ENCODE measurements around the gene ATF3.

ATF3 gene

GRCh38 chr1:212565571-212566305 is 42.8 kb upstream of the ATF3 start:
- H3K9ac ChIP-seq (ENCODE audit: low read length) = no peak overlapping the region
- no peaks in the 10 kb centered on the region for H3K36me3 ChIP-seq (ENCODE audit: insufficient read depth, low read length)
- H3F3A ChIP-seq (ENCODE audit: insufficient read depth, low read length) = no peaks in the 10 kb centered on the region
- no peaks in the 10 kb centered on the region for H4K20me1 ChIP-seq (ENCODE audit: insufficient read depth, low read length)
- no peak overlapping the region for H3K27ac ChIP-seq (ENCODE audit: low read depth, low read length, poor library complexity, severe bottlenecking)
- no peaks in the 10 kb centered on the region for H3K9me3 ChIP-seq (ENCODE audit: low read length)
- no peak overlapping the region for H2AFZ ChIP-seq (ENCODE audit: low read length)
- no peak overlapping the region for H3K4me2 ChIP-seq (ENCODE audit: low read length)
- H3K4me3 ChIP-seq (ENCODE audit: low read depth, low read length, poor library complexity, severe bottlenecking) = no peak overlapping the region
- H3K9me2 ChIP-seq (ENCODE audit: low read depth, low read length) = no peaks in the 10 kb centered on the region
- H3K27me3 ChIP-seq (ENCODE audit: insufficient read depth, low read length) = peaks cover 7% of the 10 kb centered on the region; the same call in 1 of the 2 replicates
- TF ChIP-seq EZH2 (IDR thresholded peaks at IDR 0.05; ENCODE audit: borderline replicate concordance, low read length) = no peak
- TF ChIP-seq, protein P1, sequence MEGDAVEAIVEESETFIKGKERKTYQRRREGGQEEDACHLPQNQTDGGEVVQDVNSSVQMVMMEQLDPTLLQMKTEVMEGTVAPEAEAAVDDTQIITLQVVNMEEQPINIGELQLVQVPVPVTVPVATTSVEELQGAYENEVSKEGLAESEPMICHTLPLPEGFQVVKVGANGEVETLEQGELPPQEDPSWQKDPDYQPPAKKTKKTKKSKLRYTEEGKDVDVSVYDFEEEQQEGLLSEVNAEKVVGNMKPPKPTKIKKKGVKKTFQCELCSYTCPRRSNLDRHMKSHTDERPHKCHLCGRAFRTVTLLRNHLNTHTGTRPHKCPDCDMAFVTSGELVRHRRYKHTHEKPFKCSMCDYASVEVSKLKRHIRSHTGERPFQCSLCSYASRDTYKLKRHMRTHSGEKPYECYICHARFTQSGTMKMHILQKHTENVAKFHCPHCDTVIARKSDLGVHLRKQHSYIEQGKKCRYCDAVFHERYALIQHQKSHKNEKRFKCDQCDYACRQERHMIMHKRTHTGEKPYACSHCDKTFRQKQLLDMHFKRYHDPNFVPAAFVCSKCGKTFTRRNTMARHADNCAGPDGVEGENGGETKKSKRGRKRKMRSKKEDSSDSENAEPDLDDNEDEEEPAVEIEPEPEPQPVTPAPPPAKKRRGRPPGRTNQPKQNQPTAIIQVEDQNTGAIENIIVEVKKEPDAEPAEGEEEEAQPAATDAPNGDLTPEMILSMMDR (IDR thresholded peaks at IDR 0.05; ENCODE audit: low read length) = no peak
- H3K79me2 ChIP-seq (ENCODE audit: insufficient read depth, low read length) = no peaks in the 10 kb centered on the region
- H3K4me1 ChIP-seq (ENCODE audit: insufficient read depth, low read length, severe bottlenecking) = peaks cover 10% of the 10 kb centered on the region

DNA sequence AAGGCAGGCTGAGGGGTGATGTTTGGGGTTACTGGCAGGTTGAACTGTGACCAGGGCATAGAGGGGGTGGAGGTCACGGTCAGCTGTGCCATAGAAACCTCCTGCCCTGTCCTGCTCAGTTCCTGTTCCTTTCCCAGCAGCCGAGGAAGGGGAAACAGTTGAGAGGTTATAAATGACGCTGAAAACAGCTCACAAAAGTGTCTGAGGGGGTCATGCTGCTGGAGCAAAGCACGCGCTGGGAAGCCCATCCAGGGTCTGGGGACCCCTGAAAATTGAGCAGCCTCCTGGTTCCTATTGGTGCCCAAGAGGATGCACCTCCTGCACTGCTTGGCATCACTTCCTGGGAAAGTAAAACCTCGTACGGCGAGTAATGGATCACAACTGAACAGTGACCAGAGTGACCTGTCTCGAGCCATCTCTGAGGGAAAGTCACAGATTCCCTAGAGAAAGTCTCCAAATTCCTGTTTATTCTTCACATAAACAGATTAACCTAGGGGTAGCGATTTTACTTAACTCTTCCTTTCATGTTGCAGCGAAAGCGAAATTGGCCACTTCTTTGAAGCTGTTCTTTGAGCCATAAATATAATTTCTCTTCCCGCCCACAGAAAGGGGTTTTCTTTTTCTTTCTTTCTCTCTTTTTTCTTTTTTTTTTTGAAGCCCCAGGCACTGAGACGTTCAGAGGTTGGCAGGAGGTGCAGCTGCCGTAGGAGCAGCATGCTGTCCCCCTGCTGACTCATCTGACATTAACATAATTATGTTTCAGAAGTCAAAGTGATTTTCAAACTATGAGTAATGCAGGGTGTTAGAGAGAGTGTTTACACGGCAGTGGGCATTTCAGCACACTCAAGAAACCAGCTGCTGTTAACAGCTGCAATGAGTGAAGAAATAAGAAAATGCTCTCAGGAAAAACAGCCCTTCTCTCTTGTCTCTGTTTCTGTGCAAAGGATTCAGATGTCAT is 41.8 kb upstream of the ATF3 start:
- Histone ChIP-seq H3K79me2 (ENCODE audit: insufficient read depth, low read length) (no peaks in the 10 kb centered on the region), H3K27ac (ENCODE audit: low read depth, low read length, poor library complexity, severe bottlenecking) (no peak overlapping the region), H3K27me3 (ENCODE audit: insufficient read depth, low read length) (peaks cover 7% of the 10 kb centered on the region; the same call in 1 of the 2 replicates), H3K4me3 (ENCODE audit: low read depth, low read length, poor library complexity, severe bottlenecking) (peak overlapping the region; percentile 47), H3K4me1 (ENCODE audit: insufficient read depth, low read length, severe bottlenecking) (peaks cover 10% of the 10 kb centered on the region), H4K20me1 (ENCODE audit: insufficient read depth, low read length) (no peaks in the 10 kb centered on the region), H2AFZ (ENCODE audit: low read length) (no peak overlapping the region), H3K9ac (ENCODE audit: low read length) (peak overlapping the region; percentile 2; the same call in 1 of the 2 replicates), H3K36me3 (ENCODE audit: insufficient read depth, low read length) (no peaks in the 10 kb centered on the region), H3K4me2 (ENCODE audit: low read length) (peak overlapping the region; percentile 60), H3F3A (ENCODE audit: insufficient read depth, low read length) (no peaks in the 10 kb centered on the region), H3K9me3 (ENCODE audit: low read length) (no peaks in the 10 kb centered on the region), H3K9me2 (ENCODE audit: low read depth, low read length) (no peaks in the 10 kb centered on the region)
- TF ChIP-seq, protein P1 (IDR thresholded peaks at IDR 0.05; ENCODE audit: low read length) = no peak

DNA sequence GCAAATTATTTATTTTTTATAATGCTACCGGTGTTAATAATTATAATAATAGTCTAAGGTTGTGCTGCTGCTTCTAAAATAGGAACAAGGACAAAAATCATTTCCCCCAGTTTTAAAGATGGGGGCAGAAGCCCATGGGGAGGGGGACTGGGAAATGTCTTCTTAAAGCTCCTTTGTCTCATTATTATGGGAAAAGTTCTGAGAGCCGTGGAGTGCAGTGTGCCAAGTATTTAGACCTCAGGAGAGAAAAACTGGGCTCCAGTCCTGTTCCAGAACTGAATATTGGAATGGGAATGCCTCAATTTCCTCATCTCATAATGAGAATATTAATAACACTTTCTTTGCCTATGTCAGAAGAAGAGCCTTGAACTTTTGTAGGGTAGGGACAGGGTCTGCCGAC is 40.9 kb upstream of the ATF3 start:
- Histone ChIP-seq H3K79me2 (ENCODE audit: insufficient read depth, low read length) (no peaks in the 10 kb centered on the region), H3K9ac (ENCODE audit: low read length) (no peak overlapping the region), H4K20me1 (ENCODE audit: insufficient read depth, low read length) (no peaks in the 10 kb centered on the region), H3K27ac (ENCODE audit: low read depth, low read length, poor library complexity, severe bottlenecking) (no peak overlapping the region), H3K9me3 (ENCODE audit: low read length) (no peaks in the 10 kb centered on the region), H3K9me2 (ENCODE audit: low read depth, low read length) (no peaks in the 10 kb centered on the region), H3K4me2 (ENCODE audit: low read length) (no peak overlapping the region), H3K36me3 (ENCODE audit: insufficient read depth, low read length) (no peaks in the 10 kb centered on the region), H3K4me3 (ENCODE audit: low read depth, low read length, poor library complexity, severe bottlenecking) (no peak overlapping the region), H3F3A (ENCODE audit: insufficient read depth, low read length) (no peaks in the 10 kb centered on the region), H2AFZ (ENCODE audit: low read length) (no peak overlapping the region), H3K27me3 (ENCODE audit: insufficient read depth, low read length) (peaks cover 7% of the 10 kb centered on the region; the same call in 1 of the 2 replicates), H3K4me1 (ENCODE audit: insufficient read depth, low read length, severe bottlenecking) (peaks cover 10% of the 10 kb centered on the region)
- no peak for TF ChIP-seq EZH2 (IDR thresholded peaks at IDR 0.05; ENCODE audit: borderline replicate concordance, low read length)
- TF ChIP-seq, protein P1 (IDR thresholded peaks at IDR 0.05; ENCODE audit: low read length) = no peak

Data from OCI-LY1 (cell line).